Stomach smooth muscle (tissue), 2 donors: ENCODE measurements around the gene MNT.
"Not testable (repeated sequence)": the region's sequence is repeated elsewhere in the genome, so short reads cannot be mapped to it uniquely, and the experiment has no call there.

ENCODE experiments used
- H3K27ac ChIP-seq: one replicate; pipeline ENCODE4 v1.7.0; 2013; ENCODE audit warnings: mild to moderate bottlenecking, low read length, inconsistent platforms
- H3K27me3 ChIP-seq, 2 donors: one replicate each; pipeline ENCODE4 v1.7.0; 2013; ENCODE audit warnings: low read length in 2 of 2; ENCODE audit not compliant: insufficient read depth in 2 of 2, control insufficient read depth in 1 of 2
- H3K36me3 ChIP-seq, 2 donors: one replicate each; pipeline ENCODE4 v1.7.0; 2013; ENCODE audit warnings: low read length in 2 of 2; ENCODE audit not compliant: control insufficient read depth in 2 of 2, insufficient read depth in 2 of 2
- H3K4me1 ChIP-seq: one replicate; pipeline ENCODE4 v1.7.0; 2013; ENCODE audit warnings: low read length; ENCODE audit not compliant: control insufficient read depth, insufficient read depth
- H3K4me3 ChIP-seq, 2 donors: one replicate each; pipeline ENCODE4 v1.7.0; 2013; ENCODE audit warnings: low read length in 2 of 2
- H3K9ac ChIP-seq, 2 donors: one replicate each; pipeline ENCODE4 v1.7.0; 2013; ENCODE audit warnings: low read length in 2 of 2, mild to moderate bottlenecking in 1 of 2
- H3K9me3 ChIP-seq, 2 donors: one replicate each; pipeline ENCODE4 v1.7.0; 2013; ENCODE audit warnings: low read length in 2 of 2; ENCODE audit not compliant: control insufficient read depth in 2 of 2
- donor health status: healthy.
- donor health status: Pancreatic carcinoma.

Gene MNT, protein sequence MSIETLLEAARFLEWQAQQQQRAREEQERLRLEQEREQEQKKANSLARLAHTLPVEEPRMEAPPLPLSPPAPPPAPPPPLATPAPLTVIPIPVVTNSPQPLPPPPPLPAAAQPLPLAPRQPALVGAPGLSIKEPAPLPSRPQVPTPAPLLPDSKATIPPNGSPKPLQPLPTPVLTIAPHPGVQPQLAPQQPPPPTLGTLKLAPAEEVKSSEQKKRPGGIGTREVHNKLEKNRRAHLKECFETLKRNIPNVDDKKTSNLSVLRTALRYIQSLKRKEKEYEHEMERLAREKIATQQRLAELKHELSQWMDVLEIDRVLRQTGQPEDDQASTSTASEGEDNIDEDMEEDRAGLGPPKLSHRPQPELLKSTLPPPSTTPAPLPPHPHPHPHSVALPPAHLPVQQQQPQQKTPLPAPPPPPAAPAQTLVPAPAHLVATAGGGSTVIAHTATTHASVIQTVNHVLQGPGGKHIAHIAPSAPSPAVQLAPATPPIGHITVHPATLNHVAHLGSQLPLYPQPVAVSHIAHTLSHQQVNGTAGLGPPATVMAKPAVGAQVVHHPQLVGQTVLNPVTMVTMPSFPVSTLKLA

DNA sequence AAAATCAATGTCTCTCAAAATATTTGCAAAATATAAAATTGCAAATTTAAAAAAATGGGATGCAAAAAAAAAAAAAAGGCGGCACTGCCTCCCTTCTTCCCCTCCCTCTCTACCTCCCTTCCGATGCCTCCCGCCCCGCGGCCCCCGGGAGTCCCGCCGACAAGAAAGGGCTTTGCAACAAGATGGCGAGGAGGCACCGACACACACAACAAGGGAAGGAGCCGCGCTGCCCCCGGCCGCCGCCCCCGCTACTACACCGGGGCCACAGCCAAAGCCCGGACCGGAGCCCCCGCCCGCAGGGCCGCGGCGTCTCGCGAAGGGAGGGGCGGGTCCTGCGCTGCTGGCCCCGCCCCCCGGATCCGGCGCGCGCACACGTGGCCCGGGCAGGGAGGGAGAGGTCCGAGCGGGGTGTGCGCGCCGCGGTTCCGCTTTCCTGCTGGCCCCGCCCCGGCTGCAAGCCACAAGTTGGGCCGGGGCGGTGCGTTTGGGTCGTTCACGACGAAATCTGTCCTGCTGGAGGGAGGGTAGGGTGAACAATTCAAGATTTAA is at the start of gene MNT:
Gene MNT, minus strand, starts transcription at position 184 of the 549 bp plus-strand sequence. CDS start 348 bp downstream, outside the sequence.
- H3K4me1 ChIP-seq: peaks cover 73% of the 10 kb centered on the region
- peak within 1 kb of the TSS; percentile 99 for H3K27ac ChIP-seq
- H3K9me3 ChIP-seq: no peaks in the 10 kb centered on the region
- H3K9ac ChIP-seq: peak within 1 kb of the TSS; percentile 90 to 100
- no peaks in the 10 kb centered on the region for H3K27me3 ChIP-seq
- H3K36me3 ChIP-seq: no peaks in the 10 kb centered on the region
- H3K4me3 ChIP-seq: peak within 1 kb of the TSS; percentile 96

GRCh38 chr17:2450016-2450650 is 49.3 kb upstream of the MNT start:
- Histone ChIP-seq H3K4me3 (no peak overlapping the region), H3K4me1 (no peaks in the 10 kb centered on the region), H3K9me3 (no peaks in the 10 kb centered on the region), H3K27ac (no peak overlapping the region), H3K9ac (no peak overlapping the region), H3K27me3 (no peaks in the 10 kb centered on the region), H3K36me3 (no peaks in the 10 kb centered on the region)

DNA sequence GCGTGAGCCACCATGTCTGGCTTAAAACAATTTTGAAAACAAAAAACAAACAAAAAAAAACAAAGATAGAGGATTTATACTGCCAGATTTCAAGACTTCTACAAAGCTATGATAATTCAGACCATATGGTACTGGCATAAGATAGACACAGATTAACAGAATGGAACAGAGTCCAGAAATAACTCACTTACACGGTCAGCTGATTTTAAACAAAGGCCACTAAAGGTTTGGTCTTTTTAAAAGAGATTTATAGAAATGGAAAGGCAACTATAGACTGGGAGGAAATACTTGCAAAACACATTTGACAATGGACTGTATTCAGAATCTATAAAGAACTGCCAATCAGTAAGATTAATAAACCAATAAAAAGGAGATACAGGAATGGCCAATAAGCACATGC is 48.6 kb upstream of the MNT start:
- Histone ChIP-seq H3K4me3 (no peak overlapping the region), H3K36me3 (no peaks in the 10 kb centered on the region), H3K27ac (no peak overlapping the region), H3K27me3 (no peaks in the 10 kb centered on the region), H3K4me1 (no peaks in the 10 kb centered on the region), H3K9ac (no peak overlapping the region), H3K9me3 (no peaks in the 10 kb centered on the region)

DNA sequence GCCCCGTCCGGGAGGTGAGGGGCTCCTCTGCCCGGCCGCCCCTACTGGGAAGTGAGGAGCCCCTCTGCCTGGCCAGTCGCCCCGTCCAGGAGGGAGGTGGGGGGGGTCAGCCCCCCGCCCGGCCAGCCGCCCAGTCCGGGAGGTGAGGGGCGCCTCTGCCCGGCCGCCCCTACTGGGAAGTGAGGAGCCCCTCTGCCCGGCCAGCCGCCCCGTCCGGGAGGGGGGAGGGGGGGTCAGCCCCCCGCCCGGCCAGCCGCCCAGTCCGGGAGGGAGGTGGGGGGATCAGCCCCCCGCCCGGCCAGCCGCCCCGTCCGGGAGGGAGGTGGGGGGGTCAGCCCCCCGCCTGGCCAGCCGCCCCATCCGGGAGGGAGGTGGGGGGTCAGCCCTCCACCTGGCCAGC is 46.6 kb upstream of the MNT start:
- not testable (repeated sequence) for H3K4me1 ChIP-seq, H3K27ac ChIP-seq, H3K9ac ChIP-seq, H3K27me3 ChIP-seq, H3K4me3 ChIP-seq, H3K36me3 ChIP-seq, H3K9me3 ChIP-seq

DNA sequence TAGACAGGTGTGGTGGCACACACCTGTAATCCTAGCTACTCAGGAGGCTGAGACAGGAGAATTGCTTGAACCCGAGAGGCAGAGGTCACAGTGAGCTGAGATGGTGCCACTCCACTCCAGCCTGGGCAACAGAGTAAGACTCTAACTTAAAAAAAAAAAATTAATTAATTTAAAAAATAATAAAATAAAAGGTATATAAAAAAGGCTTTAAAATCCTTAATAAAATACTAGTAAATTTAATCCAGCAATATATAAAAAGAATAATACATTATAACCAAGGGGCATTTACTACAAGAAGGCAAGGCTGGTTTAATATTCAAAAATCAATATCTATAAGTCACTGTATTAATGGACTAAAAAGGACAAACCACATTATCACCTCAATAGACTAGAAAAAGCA is 44.8 kb upstream of the MNT start:
- Histone ChIP-seq H3K4me3 (no peak overlapping the region), H3K4me1 (no peaks in the 10 kb centered on the region), H3K9me3 (no peaks in the 10 kb centered on the region), H3K36me3 (peaks cover 4% of the 10 kb centered on the region in 2 donors), H3K9ac (no peak overlapping the region), H3K27ac (no peak overlapping the region), H3K27me3 (no peaks in the 10 kb centered on the region)

DNA sequence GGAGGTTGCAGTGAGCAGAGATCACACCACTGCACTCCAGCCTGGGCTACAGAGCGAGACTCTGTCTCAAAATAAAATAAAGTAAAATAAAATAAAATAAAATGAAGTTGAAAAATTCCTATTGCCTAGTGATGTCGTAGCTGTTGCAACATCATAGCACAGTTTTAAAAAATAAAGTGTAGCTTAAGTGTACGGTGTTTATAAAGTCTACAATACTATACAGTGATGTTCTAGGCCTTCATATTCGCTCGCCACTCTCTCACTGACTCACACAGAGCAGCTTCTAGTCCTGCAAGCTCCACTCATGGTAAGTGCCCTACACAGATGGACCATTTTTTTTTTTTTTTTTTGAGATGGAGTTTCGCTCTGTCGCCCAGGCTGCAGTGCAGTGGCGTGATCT is 43.5 kb upstream of the MNT start:
- H3K27ac ChIP-seq: no peak overlapping the region
- H3K4me3 ChIP-seq: no peak overlapping the region
- H3K9me3 ChIP-seq: no peaks in the 10 kb centered on the region
- H3K4me1 ChIP-seq: no peaks in the 10 kb centered on the region
- H3K36me3 ChIP-seq: peaks cover 4% of the 10 kb centered on the region in 2 donors
- H3K9ac ChIP-seq: no peak overlapping the region
- H3K27me3 ChIP-seq: no peaks in the 10 kb centered on the region

- Histone ChIP-seq H3K4me3 (no peak overlapping the region), H3K27me3 (no peaks in the 10 kb centered on the region), H3K9me3 (no peaks in the 10 kb centered on the region), H3K9ac (no peak overlapping the region), H3K4me1 (no peaks in the 10 kb centered on the region), H3K36me3 (peaks cover 10 to 15% of the 10 kb centered on the region in 2 donors), H3K27ac (no peak overlapping the region)
Measured at GRCh38 chr17:2442166-2442565, 41.3 kb upstream of the MNT start.

GRCh38 chr17:2440930-2441329 is 40.1 kb upstream of the MNT start:
- no peak overlapping the region for H3K4me3 ChIP-seq
- H3K9me3 ChIP-seq: no peaks in the 10 kb centered on the region
- H3K9ac ChIP-seq: no peak overlapping the region
- no peaks in the 10 kb centered on the region for H3K27me3 ChIP-seq
- H3K4me1 ChIP-seq: no peaks in the 10 kb centered on the region
- H3K36me3 ChIP-seq: peaks cover 16 to 22% of the 10 kb centered on the region in 2 donors
- H3K27ac ChIP-seq: no peak overlapping the region

DNA sequence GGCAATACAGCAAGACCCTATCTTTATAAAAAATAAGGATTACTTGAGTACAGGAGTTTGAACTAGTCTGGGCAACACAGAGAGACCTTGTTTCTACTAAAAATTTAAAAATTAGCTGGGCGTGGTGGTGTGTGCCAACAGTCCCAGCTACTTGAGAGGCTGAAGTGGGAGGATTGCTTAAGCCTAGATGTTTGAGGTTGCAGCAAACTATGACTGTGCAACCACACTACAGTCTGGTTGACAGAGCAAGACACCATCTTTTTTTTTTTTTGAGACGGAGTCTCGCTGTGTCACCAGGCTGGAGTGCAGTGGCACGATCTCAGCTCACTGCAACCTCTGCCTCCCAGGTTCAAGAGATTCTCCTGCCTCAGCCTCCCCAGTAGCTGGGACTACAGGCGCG is 39.1 kb upstream of the MNT start:
- not testable (repeated sequence) for H3K4me3 ChIP-seq, H3K27me3 ChIP-seq, H3K9me3 ChIP-seq, H3K27ac ChIP-seq, H3K4me1 ChIP-seq, H3K9ac ChIP-seq
- H3K36me3 ChIP-seq: peaks cover 17 to 24% of the 10 kb centered on the region in 2 donors

- Histone ChIP-seq H3K4me3 (no peak overlapping the region), H3K27me3 (no peaks in the 10 kb centered on the region), H3K9ac (no peak overlapping the region), H3K9me3 (no peaks in the 10 kb centered on the region), H3K27ac (no peak overlapping the region), H3K36me3 (peaks cover 17 to 25% of the 10 kb centered on the region in 2 donors), H3K4me1 (no peaks in the 10 kb centered on the region)
Measured at GRCh38 chr17:2438823-2439222, 38.0 kb upstream of the MNT start.
